Esophagus squamous epithelium (tissue), 5 donors: Measurements from ENCODE around the gene CERKL. TPM values are rescaled to one million over a fixed set of nuclear protein-coding genes. Genes with fewer than 3 reads are reported as not detected.

Source experiments
- DNase-seq: peaks from one replicate; lab custom pipeline; 2025; lab: John Stamatoyannopoulos, UW
- H3K27ac ChIP-seq, 4 donors: fragments of 200-600 bp; sonication (generic); one replicate each; pipeline ENCODE4 v1.5.1; 2016 to 2019; ENCODE audit warnings: mild to moderate bottlenecking in 1 of 4
- H3K27me3 ChIP-seq, 4 donors: fragments of 200-600 bp; sonication (generic); 1 replicate in 3 of 4; 2 replicates in 1 of 4; pipeline versions ENCODE4 v1.5.1 to v1.6.0; 2017 to 2021; ENCODE audit warnings: antibody characterized with exemption in 1 of 4
- H3K36me3 ChIP-seq, 3 donors: fragments of 200-600 bp; sonication (generic); one replicate each; pipeline ENCODE4 v1.5.1; 2016 to 2019
- H3K4me1 ChIP-seq, 3 donors: fragments of 200-600 bp; sonication (generic); one replicate each; pipeline ENCODE4 v1.5.1; 2017 to 2019
- H3K4me3 ChIP-seq, 4 donors: fragments of 200-600 bp; sonication (generic); 1 replicate in 3 of 4; 2 replicates in 1 of 4; pipeline ENCODE4 v1.5.1; 2016 to 2019; ENCODE audit warnings: mild to moderate bottlenecking in 2 of 4, moderate library complexity in 1 of 4
- H3K9me3 ChIP-seq, 3 donors: fragments of 200-600 bp; sonication (generic); one replicate each; pipeline ENCODE4 v1.5.1; 2016 to 2019
- POLR2A ChIP-seq, 4 donors: fragments of 450-650 bp; IDR thresholded peaks; one replicate each; pipeline ENCODE4 v1.6.1; 2017; ENCODE audit warnings: antibody characterized with exemption in 4 of 4, mild to moderate bottlenecking in 4 of 4, moderate library complexity in 3 of 4
- WGBS, 2 donors: methylation state at CpG; one replicate each; pipeline ENCODE4 v1.1.5; 2018; 5-methylcytosine and 5-hydroxymethylcytosine counted together
- intact Hi-C: fragments of 100-400 bp; cut with DNase I; formaldehyde crosslinking; loops from one replicate; pipeline ENCODE4 v1.15.0; 2022
- total RNA-seq, 4 donors: library from RNA; depleted of rRNA; stranded (reverse); fragments of >200 nt; gene quantifications; one replicate each; pipeline ENCODE4 v1.1.0, GENCODE V29; 2016
- TF ChIP-seq, protein P1 (sequence below), 6 experiments: fragments of 450-650 bp in 4 of 6; fragments of 200-600 bp in 2 of 6; sonication (generic) in 2 of 6; IDR thresholded peaks; one replicate each; pipeline ENCODE4 v1.5.1; 2016 to 2019; ENCODE audit warnings: antibody characterized with exemption in 6 of 6, mild to moderate bottlenecking in 4 of 6, moderate library complexity in 4 of 6
- donor health status: DM: yes; HTN: yes; CAD: no.

CERKL gene
- total RNA-seq, 4 donors from 2014 or later = 0.15 TPM; not detected in 3

DNA sequence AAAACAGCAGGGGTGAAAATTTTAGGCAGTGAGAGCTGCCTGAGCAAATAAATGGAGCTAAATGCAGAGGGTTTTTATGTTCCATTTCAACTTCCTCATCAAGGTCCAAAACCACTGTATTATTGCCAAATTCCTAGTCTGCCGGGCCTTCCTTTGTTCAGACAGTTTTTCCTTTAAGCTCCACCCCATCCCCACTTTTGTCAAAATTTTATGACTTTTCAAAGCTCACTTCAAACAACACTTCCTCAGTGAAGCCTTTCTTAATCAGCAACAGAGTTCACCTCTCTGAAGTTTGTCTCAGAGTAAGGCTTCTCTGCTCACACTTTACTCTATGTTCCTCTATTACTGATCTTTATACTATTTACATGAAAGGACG lies 81.3 kb downstream of the CERKL start:
- no peak for TF ChIP-seq POLR2A (IDR thresholded peaks at IDR 0.05)
- TF ChIP-seq, protein P1, sequence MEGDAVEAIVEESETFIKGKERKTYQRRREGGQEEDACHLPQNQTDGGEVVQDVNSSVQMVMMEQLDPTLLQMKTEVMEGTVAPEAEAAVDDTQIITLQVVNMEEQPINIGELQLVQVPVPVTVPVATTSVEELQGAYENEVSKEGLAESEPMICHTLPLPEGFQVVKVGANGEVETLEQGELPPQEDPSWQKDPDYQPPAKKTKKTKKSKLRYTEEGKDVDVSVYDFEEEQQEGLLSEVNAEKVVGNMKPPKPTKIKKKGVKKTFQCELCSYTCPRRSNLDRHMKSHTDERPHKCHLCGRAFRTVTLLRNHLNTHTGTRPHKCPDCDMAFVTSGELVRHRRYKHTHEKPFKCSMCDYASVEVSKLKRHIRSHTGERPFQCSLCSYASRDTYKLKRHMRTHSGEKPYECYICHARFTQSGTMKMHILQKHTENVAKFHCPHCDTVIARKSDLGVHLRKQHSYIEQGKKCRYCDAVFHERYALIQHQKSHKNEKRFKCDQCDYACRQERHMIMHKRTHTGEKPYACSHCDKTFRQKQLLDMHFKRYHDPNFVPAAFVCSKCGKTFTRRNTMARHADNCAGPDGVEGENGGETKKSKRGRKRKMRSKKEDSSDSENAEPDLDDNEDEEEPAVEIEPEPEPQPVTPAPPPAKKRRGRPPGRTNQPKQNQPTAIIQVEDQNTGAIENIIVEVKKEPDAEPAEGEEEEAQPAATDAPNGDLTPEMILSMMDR (IDR thresholded peaks at IDR 0.05) = no peak

DNA sequence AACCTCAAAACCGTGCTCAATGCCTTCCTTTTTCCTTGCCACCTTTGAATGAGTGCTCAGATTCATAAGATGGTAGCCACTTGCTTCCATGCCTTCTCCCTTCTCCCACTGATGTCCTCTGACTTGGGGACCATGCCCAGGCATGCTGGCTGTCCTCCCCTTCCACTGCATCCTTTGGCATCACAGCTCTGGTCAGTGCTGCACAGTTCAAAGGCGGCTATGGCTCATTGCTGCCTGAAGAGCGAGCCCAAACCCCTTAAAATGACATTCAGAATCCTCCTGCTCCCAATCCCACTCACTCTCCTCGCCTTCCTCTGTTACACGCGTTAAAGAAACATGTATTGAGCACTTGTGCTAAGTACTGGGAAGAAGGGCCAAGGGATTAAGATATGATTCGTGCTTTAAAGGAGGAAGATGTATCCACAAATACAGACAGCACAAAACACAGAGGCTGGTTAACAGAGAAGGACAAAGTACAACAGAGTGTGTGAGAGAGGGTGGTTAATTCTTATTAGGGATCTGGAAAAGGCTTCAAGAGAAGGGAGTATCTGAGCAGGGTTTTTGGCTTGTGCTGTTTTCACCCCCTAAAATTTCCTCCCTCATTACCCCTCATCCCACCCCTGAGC lies 81.8 kb downstream of the CERKL start:
- Histone ChIP-seq H3K27me3 (peaks cover 0 to 3% (median 0%) of the 10 kb centered on the region in 4 donors), H3K9me3 (no peaks in the 10 kb centered on the region), H3K27ac (no peak overlapping the region), H3K36me3 (no peaks in the 10 kb centered on the region), H3K4me3 (no peak overlapping the region), H3K4me1 (no peaks in the 10 kb centered on the region)
- 57 to 81% methylated on average over 7 of the region's 7 CpGs for WGBS, 2 donors
- DNase-seq = no peak
- intact Hi-C loops = no loop called here
- TF ChIP-seq, protein P1 (IDR thresholded peaks at IDR 0.05) = no peak
- TF ChIP-seq POLR2A (IDR thresholded peaks at IDR 0.05) = no peak

More for the DNA sequence above, 81.3 kb downstream of the CERKL start:
- Histone ChIP-seq H3K4me1 (no peaks in the 10 kb centered on the region), H3K9me3 (no peaks in the 10 kb centered on the region), H3K36me3 (no peaks in the 10 kb centered on the region), H3K4me3 (no peak overlapping the region), H3K27me3 (peaks cover 0 to 3% (median 0%) of the 10 kb centered on the region in 4 donors), H3K27ac (no peak overlapping the region)
- 15 to 40% methylated on average over 2 of the region's 2 CpGs for WGBS, 2 donors
- no peak for DNase-seq
- intact Hi-C loops = no loop called here

DNA sequence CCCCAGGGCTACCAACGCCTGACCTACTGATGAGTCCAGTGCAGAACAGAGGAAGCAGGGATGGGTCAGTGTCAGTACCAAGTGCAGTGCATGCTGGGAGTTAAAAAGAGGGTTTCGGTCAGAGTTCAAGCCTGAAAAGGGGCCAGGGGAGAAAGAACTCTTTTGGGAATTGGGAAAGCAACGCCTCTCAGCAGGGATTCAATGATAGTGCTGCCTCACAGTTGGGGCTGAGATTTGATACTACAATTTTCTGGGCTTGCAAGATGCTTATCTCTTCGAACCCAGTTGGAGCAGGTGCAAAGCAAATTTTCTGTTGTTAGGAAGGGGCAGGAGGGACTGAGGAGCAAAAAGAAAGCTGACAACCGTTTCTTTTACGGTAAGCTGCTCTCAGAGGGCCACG lies 82.6 kb downstream of the CERKL start:
- H3K36me3 ChIP-seq = no peaks in the 10 kb centered on the region
- H3K4me3 ChIP-seq = no peak overlapping the region
- no peak for TF ChIP-seq POLR2A (IDR thresholded peaks at IDR 0.05)
- TF ChIP-seq, protein P1 (IDR thresholded peaks at IDR 0.05) = no peak
- WGBS, 2 donors = 72 to 79% methylated on average over 7 of the region's 7 CpGs
- H3K27me3 ChIP-seq = peaks cover 0 to 3% (median 0%) of the 10 kb centered on the region in 4 donors
- no peaks in the 10 kb centered on the region for H3K4me1 ChIP-seq
- intact Hi-C loops = no loop called here
- no peaks in the 10 kb centered on the region for H3K9me3 ChIP-seq
- H3K27ac ChIP-seq = no peak overlapping the region
- no peak for DNase-seq

DNA sequence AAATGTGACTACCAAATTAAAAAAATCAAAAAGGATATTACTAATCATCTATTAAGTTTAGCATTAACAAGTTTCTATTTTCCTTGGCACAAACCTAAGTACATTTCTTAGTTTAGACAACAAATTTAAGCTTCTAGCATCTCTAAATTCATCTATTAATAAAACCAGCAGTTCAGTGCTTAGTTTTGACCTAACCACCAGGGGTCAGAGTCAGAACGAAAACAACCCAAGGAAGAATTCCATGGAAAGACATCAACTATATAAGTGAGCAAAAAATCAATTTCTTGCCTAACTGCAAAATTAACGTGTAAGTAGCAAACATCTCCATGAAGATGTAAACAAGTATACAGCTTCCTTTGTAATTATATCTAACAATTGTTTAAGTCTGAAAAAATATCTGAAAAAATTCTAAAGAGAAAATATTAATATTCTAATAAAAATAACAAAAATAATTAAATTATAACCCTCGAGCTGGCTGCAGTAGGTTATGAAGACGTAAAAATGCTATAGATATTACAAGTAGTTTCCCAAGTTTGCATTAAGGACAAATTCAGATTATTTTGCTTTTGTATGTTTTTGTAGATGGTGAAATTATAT lies 83.7 kb downstream of the CERKL start:
- TF ChIP-seq, protein P1 (IDR thresholded peaks at IDR 0.05) = peak in 3 of 6 experiments; percentile 12 to 47 (median 34)
- TF ChIP-seq POLR2A (IDR thresholded peaks at IDR 0.05) = no peak
- Histone ChIP-seq H3K36me3 (no peaks in the 10 kb centered on the region), H3K27ac (no peak overlapping the region), H3K27me3 (peaks cover 0 to 3% (median 0%) of the 10 kb centered on the region in 4 donors), H3K9me3 (no peaks in the 10 kb centered on the region), H3K4me1 (no peaks in the 10 kb centered on the region), H3K4me3 (no peak overlapping the region)
- WGBS, 2 donors = 38 to 49% methylated on average over 4 of the region's 4 CpGs
- intact Hi-C loops = no loop called here
- no peak for DNase-seq

GRCh38 chr2:181570833-181571661 lies 85.9 kb downstream of the CERKL start:
- Histone ChIP-seq H3K27me3 (peaks cover 0 to 3% (median 0%) of the 10 kb centered on the region in 4 donors), H3K9me3 (no peaks in the 10 kb centered on the region), H3K4me1 (no peaks in the 10 kb centered on the region), H3K4me3 (no peak overlapping the region), H3K27ac (no peak overlapping the region), H3K36me3 (no peaks in the 10 kb centered on the region)
- TF ChIP-seq, protein P1 (IDR thresholded peaks at IDR 0.05) = peak in 1 of 6 experiments; percentile 25
- no peak for TF ChIP-seq POLR2A (IDR thresholded peaks at IDR 0.05)
- WGBS, 2 donors = 63 to 66% methylated on average over 4 of the region's 4 CpGs
- DNase-seq = no peak
- intact Hi-C loops = no loop called here
